H1 (cell line): ENCODE results near the gene ABHD16A. TPM values are rescaled to one million over a fixed set of nuclear protein-coding genes. Genes with fewer than 3 reads are reported as not detected.
A peak's percentile ranks its signal among the peaks of the same experiment; 100 is the strongest.

Experiments
- CTCF ChIA-PET: fragments of 300-600 bp; sonication (Branson Sonifier 250); formaldehyde crosslinking; loops from one replicate; lab custom pipeline; 2021; ENCODE audit not compliant: partially characterized antibody; lab: Charles Lee
- POLR2A ChIA-PET: fragments of 300-600 bp; sonication (Branson Sonifier 250); formaldehyde crosslinking; loops from one replicate; lab custom pipeline; 2021; ENCODE audit warnings: inconsistent platforms; ENCODE audit not compliant: partially characterized antibody; lab: Charles Lee
- DNase-seq, 2 experiments: peaks; one replicate each; pipeline versions ENCODE4 v3.0.0 to v3.0.0-alpha.2; 2010 to 2022; ENCODE audit warnings: low spot score in 2 of 2, low read depth in 1 of 2, mixed read lengths in 1 of 2
- FAIRE-seq: peaks from 2 replicates; lab custom pipeline; 2011; peaks lifted over from hg19 to GRCh38; lab: Jason Lieb, UNC
- H2AFZ ChIP-seq: 2 replicates; pipeline ENCODE4 v1.8.1; 2012; ENCODE audit warnings: low read length, inconsistent platforms
- H2AK5ac ChIP-seq: 2 replicates; pipeline ENCODE4 v1.6.1; 2013; ENCODE audit warnings: low read depth, low read length
- H2BK120ac ChIP-seq: replicated peaks from 2 replicates; pipeline ENCODE3; 2013; ENCODE audit warnings: low read depth, low read length, inconsistent platforms
- H2BK12ac ChIP-seq: 2 replicates; pipeline ENCODE4 v1.6.1; 2013; ENCODE audit warnings: low read depth, low read length
- H2BK15ac ChIP-seq: 2 replicates; pipeline ENCODE4 v1.6.1; 2013; ENCODE audit warnings: low read length
- H2BK20ac ChIP-seq: 2 replicates; pipeline ENCODE4 v1.6.1; 2013; ENCODE audit warnings: low read length
- H2BK5ac ChIP-seq: 2 replicates; pipeline ENCODE4 v1.6.1; 2013; ENCODE audit warnings: low read depth, low read length
- H3K14ac ChIP-seq: 2 replicates; pipeline ENCODE4 v1.6.1; 2013; ENCODE audit warnings: inconsistent platforms; ENCODE audit not compliant: insufficient read length
- H3K18ac ChIP-seq: 2 replicates; pipeline ENCODE4 v1.6.1; 2013; ENCODE audit warnings: low read length; ENCODE audit errors: extremely low read depth
- H3K23ac ChIP-seq: 2 replicates; pipeline ENCODE4 v1.6.1; 2013; ENCODE audit warnings: inconsistent platforms; ENCODE audit not compliant: insufficient read length
- H3K23me2 ChIP-seq: 2 replicates; pipeline ENCODE4 v1.6.1; 2013; ENCODE audit warnings: low read depth, low read length
- H3K27ac ChIP-seq: 2 replicates; pipeline ENCODE4 v1.6.1; 2011; ENCODE audit warnings: low read depth, low read length, inconsistent platforms
- H3K27me3 ChIP-seq, 4 experiments: replicated peaks in 1 of 4; 1 replicate in 1 of 4; 2 replicates in 3 of 4; pipeline versions ENCODE4 v1.6.1 to v1.8.1; 2011 to 2013; ENCODE audit warnings: low read length in 3 of 4, mild to moderate bottlenecking in 3 of 4, inconsistent platforms in 2 of 4, mixed read lengths in 2 of 4, moderate library complexity in 1 of 4; ENCODE audit not compliant: control insufficient read depth in 3 of 4, insufficient read depth in 3 of 4; ENCODE audit errors: extremely low read depth in 1 of 4
- H3K36me3 ChIP-seq, 4 experiments: 2 replicates each; pipeline versions ENCODE4 v1.6.1 to v1.8.1; 2011 to 2013; ENCODE audit warnings: mild to moderate bottlenecking in 4 of 4, low read length in 3 of 4, moderate library complexity in 2 of 4, control low read depth in 1 of 4, inconsistent platforms in 1 of 4; ENCODE audit not compliant: insufficient read depth in 4 of 4, control insufficient read depth in 2 of 4
- H3K4ac ChIP-seq: replicated peaks from 2 replicates; pipeline ENCODE3; 2013; ENCODE audit warnings: low read length, low read depth, mixed read lengths, inconsistent platforms; ENCODE audit not compliant: insufficient read length
- H3K4me1 ChIP-seq, 4 experiments: replicated peaks in 1 of 4; 1 replicate in 1 of 4; 2 replicates in 3 of 4; pipeline versions ENCODE4 v1.6.1 to v1.8.1; 2011 to 2013; ENCODE audit warnings: low read length in 3 of 4, inconsistent platforms in 2 of 4, mixed read lengths in 1 of 4; ENCODE audit not compliant: insufficient read depth in 4 of 4, control insufficient read depth in 3 of 4
- H3K4me2 ChIP-seq, 2 experiments: 2 replicates each; pipeline versions ENCODE4 v1.6.1 to v1.8.1; 2011 to 2013; ENCODE audit warnings: low read depth in 2 of 2, low read length in 2 of 2, control low read depth in 1 of 2, inconsistent platforms in 1 of 2, mild to moderate bottlenecking in 1 of 2; ENCODE audit not compliant: insufficient read depth in 1 of 2
- H3K4me3 ChIP-seq, 4 experiments: fragments of 200-600, 300-600 bp in 1 of 4; sonication (generic), shearing (Covaris generic), sonication (Bioruptor Twin) in 1 of 4; 2 replicates each; pipeline versions ENCODE4 v1.5.1 to v1.8.1; 2011 to 2016; ENCODE audit warnings: low read length in 4 of 4, low read depth in 3 of 4, control low read depth in 2 of 4, inconsistent platforms in 2 of 4, mild to moderate bottlenecking in 2 of 4, mixed read lengths in 1 of 4, moderate library complexity in 1 of 4; ENCODE audit not compliant: insufficient read depth in 2 of 4; ENCODE audit errors: extremely low read depth in 1 of 4
- H3K56ac ChIP-seq: replicated peaks from 2 replicates; pipeline ENCODE3; 2013; ENCODE audit warnings: low read depth, mild to moderate bottlenecking, mixed read lengths, low read length, inconsistent platforms; ENCODE audit not compliant: insufficient read length
- H3K79me1 ChIP-seq: 2 replicates; pipeline ENCODE4 v1.6.1; 2013; ENCODE audit warnings: low read depth, low read length, control low read depth
- H3K79me2 ChIP-seq, 2 experiments: 2 replicates each; pipeline versions ENCODE4 v1.6.1 to v1.8.1; 2012 to 2013; ENCODE audit warnings: low read length in 2 of 2, mild to moderate bottlenecking in 2 of 2, inconsistent platforms in 1 of 2; ENCODE audit not compliant: insufficient read depth in 2 of 2, control insufficient read depth in 1 of 2
- H3K9ac ChIP-seq, 4 experiments: replicated peaks in 1 of 4; 1 replicate in 1 of 4; 2 replicates in 3 of 4; pipeline versions ENCODE4 v1.6.1 to v1.8.1; 2011 to 2013; ENCODE audit warnings: low read depth in 3 of 4, low read length in 3 of 4, control low read depth in 2 of 4, mild to moderate bottlenecking in 2 of 4, moderate library complexity in 2 of 4, inconsistent platforms in 1 of 4; ENCODE audit errors: extremely low read depth in 1 of 4
- H3K9me3 ChIP-seq, 2 experiments: 2 replicates each; pipeline versions ENCODE4 v1.6.1 to v1.8.1; 2012 to 2013; ENCODE audit warnings: mild to moderate bottlenecking in 2 of 2, moderate library complexity in 2 of 2, control low read depth in 1 of 2, inconsistent platforms in 1 of 2, low read depth in 1 of 2, low read length in 1 of 2, mixed read lengths in 1 of 2; ENCODE audit not compliant: insufficient read depth in 2 of 2
- H4K20me1 ChIP-seq, 2 experiments: replicated peaks in 1 of 2; 2 replicates each; pipeline versions ENCODE3 to v1.8.1; 2011 to 2013; ENCODE audit warnings: inconsistent platforms in 2 of 2, low read length in 2 of 2, mild to moderate bottlenecking in 1 of 2; ENCODE audit not compliant: insufficient read depth in 2 of 2, control insufficient read depth in 1 of 2
- H4K5ac ChIP-seq: 2 replicates; pipeline ENCODE4 v1.6.1; 2013; ENCODE audit warnings: low read length, low read depth, mixed read lengths, inconsistent platforms; ENCODE audit not compliant: insufficient read length
- H4K8ac ChIP-seq: 2 replicates; pipeline ENCODE4 v1.8.0; 2013; ENCODE audit warnings: mild to moderate bottlenecking, moderate library complexity, low read length, inconsistent platforms; ENCODE audit not compliant: insufficient read depth; ENCODE audit errors: extremely low read depth
- H4K91ac ChIP-seq: replicated peaks from 2 replicates; pipeline ENCODE3; 2013; ENCODE audit warnings: low read length, mixed read lengths, inconsistent platforms; ENCODE audit not compliant: insufficient read length
- ATF2 ChIP-seq: IDR thresholded peaks from 2 replicates; pipeline ENCODE4 v1.6.1; 2012; ENCODE audit warnings: low read length, inconsistent platforms
- BACH1 ChIP-seq: IDR thresholded peaks from 2 replicates; pipeline ENCODE4 v1.6.1; 2012; ENCODE audit warnings: low read length, improper control_type of control experiment
- CREB1 ChIP-seq: IDR thresholded peaks from 2 replicates; pipeline ENCODE4 v1.6.1; 2012; ENCODE audit warnings: inconsistent platforms
- FOSL1 ChIP-seq: IDR thresholded peaks from 2 replicates; pipeline ENCODE4 v1.6.1; 2011; ENCODE audit warnings: mild to moderate bottlenecking, low read depth, low read length, moderate library complexity; ENCODE audit not compliant: insufficient read depth
- HDAC2 ChIP-seq, 2 experiments: fragments of 300-600 bp in 1 of 2; sonication (generic) in 1 of 2; IDR thresholded peaks; 2 replicates each; pipeline ENCODE4 v1.6.1; 2011 to 2012; ENCODE audit warnings: low read depth in 2 of 2, low read length in 2 of 2, mild to moderate bottlenecking in 2 of 2, moderate library complexity in 2 of 2, borderline replicate concordance in 1 of 2, inconsistent platforms in 1 of 2
- SP2 ChIP-seq: IDR thresholded peaks from 2 replicates; pipeline ENCODE4 v1.6.1; 2012; ENCODE audit warnings: mild to moderate bottlenecking, low read length, inconsistent platforms
- SP4 ChIP-seq: IDR thresholded peaks from 2 replicates; pipeline ENCODE4 v1.6.1; 2012; ENCODE audit warnings: low read length, inconsistent platforms
- SRF ChIP-seq: IDR thresholded peaks from 2 replicates; pipeline ENCODE4 v1.6.1; 2011; ENCODE audit warnings: mild to moderate bottlenecking, low read depth, low read length, moderate library complexity
- TAF7 ChIP-seq: optimal IDR thresholded peaks from 2 replicates; pipeline ENCODE3; 2011; ENCODE audit warnings: low read depth, mild to moderate bottlenecking, inconsistent platforms, low read length, moderate library complexity, borderline replicate concordance
- TBP ChIP-seq: IDR thresholded peaks from 2 replicates; pipeline ENCODE4 v1.6.1; 2011; ENCODE audit warnings: low read depth, low read length, improper control_type of control experiment
- WGBS, 2 experiments: shearing (Covaris generic) in 1 of 2; methylation state at CpG; one replicate each; pipeline versions ENCODE4 v1.1.6 to v1.1.7; 2013 to 2015; ENCODE audit warnings: low lambda C conversion rate in 2 of 2, mixed read lengths in 2 of 2, inconsistent platforms in 1 of 2, low coverage in 1 of 2, missing lambda C conversion rate in 1 of 2; ENCODE audit not compliant: insufficient replicate concordance in 2 of 2, insufficient coverage in 1 of 2, insufficient read length in 1 of 2; ENCODE audit errors: extremely low coverage in 1 of 2, missing lambda C conversion rate in 1 of 2; 5-methylcytosine and 5-hydroxymethylcytosine counted together
- polyA plus RNA-seq, 7 experiments: library from polyadenylated mRNA; depleted of rRNA in 3 of 7; stranded (reverse) in 5 of 7; unstranded in 2 of 7; fragments of >200 nt in 5 of 7; fragments of 200-250 nt in 2 of 7; gene quantifications; 1 replicate in 5 of 7; 2 replicates in 1 of 7; 4 replicates in 1 of 7; pipeline versions ENCODE4 v1.2.1 to v1.2.3, GENCODE V29; 2011 to 2013; ENCODE audit warnings: missing spikeins in 2 of 7, mixed read lengths in 2 of 7
- total RNA-seq: library from RNA; stranded (reverse); fragmentation: NEBNext Ultra II Directional; extraction: Animal tissue kit (Norgen Biotek cat#: 25700); gene quantifications from 2 replicates; pipeline ENCODE4 v1.2.1, GENCODE V29; 2021

Gene ABHD16A
- total and polyA plus RNA-seq, 2 of the 8 experiments (the other 6 are each of a cell fraction or from before 2014, with no cell fraction given), result 32.9 to 40.2 TPM

- Histone ChIP-seq H4K8ac (peak overlapping the region; percentile 47; the same call in 1 of the 2 replicates), H3K79me1 (no peaks in the 10 kb centered on the region), H2BK15ac (peak overlapping the region; percentile 46; the same call in 1 of the 2 replicates), H2BK120ac (no peak overlapping the region), H3K9ac (no peak overlapping the region), H2BK20ac (no peak overlapping the region), H3K4ac (no peak overlapping the region), H3K56ac (no peak overlapping the region), H3K4me3 (no peak overlapping the region), H3K23me2 (peaks cover 3% of the 10 kb centered on the region; the same call in 1 of the 2 replicates), H2AK5ac (peak overlapping the region; percentile 33; the same call in 1 of the 2 replicates), H3K18ac (no peak overlapping the region), H3K4me1 (peaks cover 11 to 18% (median 13%) of the 10 kb centered on the region in 4 experiments), H2BK12ac (0 out of 2 replicates have a peak overlapping the region, but pooled peaks have one; percentile 50), H2AFZ (no peak overlapping the region), H4K20me1 (no peaks in the 10 kb centered on the region), H3K79me2 (no peaks in the 10 kb centered on the region), H4K5ac (no peak overlapping the region), H3K36me3 (no peaks in the 10 kb centered on the region), H4K91ac (peak overlapping the region; percentile 39), H3K9me3 (no peaks in the 10 kb centered on the region), H3K27me3 (no peaks in the 10 kb centered on the region; a peak in 1 of 7 replicates), H3K27ac (no peak overlapping the region), H3K4me2 (no peak overlapping the region), H3K14ac (no peak overlapping the region), H2BK5ac (no peak overlapping the region), H3K23ac (no peak overlapping the region)
- CTCF ChIA-PET, result interaction anchor here (1.0 to 5.7 kb wide), 10 partner anchors 12 to 96 kb away, joined by 3 to 39 read pairs (median 6); partner anchors contain the start of genes CLIC1, DDAH2 and MPIG6B
- DNase-seq (no peak), FAIRE-seq (no peak)
- POLR2A ChIA-PET, result interaction anchor here (1.2 to 3.4 kb wide), 6 partner anchors 8 to 126 kb away, joined by 3 to 22 read pairs (median 4); partner anchors contain the start of genes ABHD16A and MPIG6B
- WGBS, 2 experiments, result 89% methylated on average over 7 of the region's 8 CpGs; no CpG with 5 or more reads in 1 of the 2 experiments
- TF ChIP-seq TBP (no peak), ATF2 (no peak), SP4 (no peak), SRF (no peak), HDAC2 (IDR thresholded peaks at IDR 0.05; ENCODE audit: borderline replicate concordance in 1 of 2, low read depth in 2 of 2, low read length in 2 of 2) (no peak), BACH1 (no peak), SP2 (no peak), CREB1 (no peak), TAF7 (no peak), FOSL1 (no peak)
These were observed 9.2 kb upstream of the ABHD16A start for GRCh38 chr6:31712296-31712695.
